ENCODE measurements around the gene SLC7A1. TPM values are rescaled to one million over a fixed set of nuclear protein-coding genes. Genes with fewer than 3 reads are reported as not detected.

The SLC7A1 gene
- total and polyA plus RNA-seq, 2 of the 4 experiments (the other 2 are of a cell fraction), result 9.7 to 22.3 TPM

- ATAC-seq (ENCODE audit: low read depth), result no peak
- Histone ChIP-seq H2BK20ac (ENCODE audit: low read depth, low read length) (no peak overlapping the region), H3K4me2 (ENCODE audit: low read depth, low read length) (no peak overlapping the region), H3K9me3 (ENCODE audit: control insufficient read depth, insufficient read depth, low read length) (no peaks in the 10 kb centered on the region), H3K9me1 (ENCODE audit: insufficient read depth, low read length) (peaks cover 6% of the 10 kb centered on the region; the same call in 1 of the 2 replicates), H3K18ac (ENCODE audit: low read depth, low read length) (no peak overlapping the region), H3K27me3 (ENCODE audit: control insufficient read depth, insufficient read depth, low read length) (no peaks in the 10 kb centered on the region), H3K14ac (replicated peaks; ENCODE audit: low read depth, low read length) (no peak overlapping the region), H4K8ac (ENCODE audit: low read depth in 2 of 2, low read length in 2 of 2) (no peak overlapping the region), H2BK120ac (ENCODE audit: low read depth, low read length) (no peak overlapping the region), H3K9ac (ENCODE audit: low read depth, low read length) (no peak overlapping the region), H2AK9ac (replicated peaks; ENCODE audit: low read depth, low read length, poor library complexity) (no peak overlapping the region), H2BK5ac (ENCODE audit: low read depth, low read length, poor library complexity, severe bottlenecking) (no peak overlapping the region), H3K4ac (ENCODE audit: low read depth, low read length) (no peak overlapping the region), H3K4me1 (ENCODE audit: control insufficient read depth, insufficient read depth, low read length) (peaks cover 8% of the 10 kb centered on the region), H4K5ac (ENCODE audit: low read depth, low read length) (no peak overlapping the region), H4K20me1 (ENCODE audit: insufficient read depth, low read length) (peaks cover 10% of the 10 kb centered on the region), H3K36me3 (ENCODE audit: control insufficient read depth, insufficient read depth, low read length) (peaks cover 57% of the 10 kb centered on the region), H2AK5ac (ENCODE audit: low read depth, low read length) (no peak overlapping the region), H3K4me3 (ENCODE audit: insufficient read depth, low read depth, low read length) (no peak overlapping the region), H2AFZ (replicated peaks; ENCODE audit: low read length, poor library complexity) (no peak overlapping the region), H3K27ac (ENCODE audit: insufficient read depth, low read length) (no peak overlapping the region), H3K56ac (ENCODE audit: extremely low read depth, insufficient read depth, low read length) (no peak overlapping the region), H3K79me1 (ENCODE audit: low read depth in 1 of 2, low read length in 2 of 2) (peaks cover 12 to 32% of the 10 kb centered on the region in 2 experiments), H2BK15ac (ENCODE audit: low read depth, low read length) (no peak overlapping the region), H4K91ac (ENCODE audit: insufficient read depth, low read depth, low read length) (no peak overlapping the region), H3K23ac (ENCODE audit: low read depth, low read length) (no peak overlapping the region)
- in situ Hi-C loops (cut with MboI; ENCODE audit: low sequenced_read_pairs), result no loop called here
- POLR2A ChIA-PET (ENCODE audit: unreplicated experiment), result no interaction called here
- no TSS peak for BruUV-seq (replicated peaks)
- intact Hi-C loops (cut with micrococcal nuclease), result no loop called here
- TF ChIP-seq MAFK (IDR thresholded peaks at IDR 0.05; ENCODE audit: low read depth, low read length) (no peak), MAZ (IDR thresholded peaks at IDR 0.05; ENCODE audit: borderline replicate concordance, low read depth, low read length) (no peak)
- CTCF ChIA-PET, result no interaction called here
- no CpG with 5 or more reads among the region's 11 CpGs for WGBS, 2 experiments (ENCODE audit: extremely low coverage in 2 of 2, insufficient read length in 1 of 2)
- dilution Hi-C loops (cut with HindIII; ENCODE audit: low sequenced_read_pairs, unreplicated experiment), result no loop called here
- no peak for DNase-seq
Measured at GRCh38 chr13:29516012-29516411, 79.5 kb downstream of the SLC7A1 start.
